Keratinocyte (primary cell): ENCODE results near the gene PRRC1. TPM values are rescaled to one million over a fixed set of nuclear protein-coding genes. Genes with fewer than 3 reads are reported as not detected.

ENCODE experiments used
- DNase-seq: peaks from one replicate; pipeline ENCODE4 v3.0.0-alpha.2; 2011; ENCODE audit warnings: low read depth, missing footprints, low spot score
- FAIRE-seq: peaks from 2 replicates; lab custom pipeline; 2011; peaks lifted over from hg19 to GRCh38; lab: Jason Lieb, UNC
- H2AFZ ChIP-seq: 2 replicates; pipeline ENCODE4 v1.6.0; 2012; ENCODE audit warnings: low read length, control low read depth, inconsistent platforms; ENCODE audit not compliant: control insufficient read depth
- H3K27ac ChIP-seq: 2 replicates; pipeline ENCODE4 v1.5.1; 2011; ENCODE audit warnings: low read length; ENCODE audit not compliant: control insufficient read depth, insufficient read depth
- H3K27me3 ChIP-seq: 3 replicates; pipeline ENCODE4 v1.6.0; 2011; ENCODE audit warnings: low read length; ENCODE audit not compliant: control insufficient read depth, insufficient read depth; ENCODE audit errors: extremely low read depth
- H3K36me3 ChIP-seq, 2 experiments: 2 replicates in 1 of 2; 3 replicates in 1 of 2; pipeline ENCODE4 v1.5.1; 2011; ENCODE audit warnings: low read length in 2 of 2, mild to moderate bottlenecking in 1 of 2; ENCODE audit not compliant: control insufficient read depth in 2 of 2, insufficient read depth in 2 of 2; ENCODE audit errors: extremely low read depth in 1 of 2
- H3K4me1 ChIP-seq: 3 replicates; pipeline ENCODE4 v1.5.1; 2011; ENCODE audit warnings: low read length; ENCODE audit not compliant: control insufficient read depth, insufficient read depth; ENCODE audit errors: extremely low read depth
- H3K4me2 ChIP-seq: 3 replicates; pipeline ENCODE4 v1.6.0; 2011; ENCODE audit warnings: low read depth, low read length; ENCODE audit not compliant: control insufficient read depth, insufficient read depth; ENCODE audit errors: extremely low read depth
- H3K4me3 ChIP-seq, 3 experiments: fragments of 200-600 bp in 1 of 3; sonication (generic) in 1 of 3; 2 replicates in 2 of 3; 3 replicates in 1 of 3; pipeline ENCODE4 v1.5.1; 2011 to 2016; ENCODE audit warnings: low read length in 3 of 3, mild to moderate bottlenecking in 3 of 3, control low read depth in 2 of 3, inconsistent platforms in 1 of 3, low read depth in 1 of 3, mixed read lengths in 1 of 3, mixed run types in 1 of 3, moderate library complexity in 1 of 3; ENCODE audit not compliant: control insufficient read depth in 2 of 3, insufficient read depth in 2 of 3; ENCODE audit errors: extremely low read depth in 1 of 3
- H3K79me2 ChIP-seq: 2 replicates; pipeline ENCODE4 v1.6.0; 2012; ENCODE audit warnings: low read length; ENCODE audit not compliant: control insufficient read depth, insufficient read depth
- H3K9ac ChIP-seq: 3 replicates; pipeline ENCODE4 v1.6.0; 2011; ENCODE audit warnings: low read length; ENCODE audit not compliant: control insufficient read depth, insufficient read depth; ENCODE audit errors: extremely low read depth
- H3K9me1 ChIP-seq: 3 replicates; pipeline ENCODE4 v1.6.0; 2011; ENCODE audit warnings: low read length; ENCODE audit not compliant: control insufficient read depth, insufficient read depth; ENCODE audit errors: extremely low read depth
- H3K9me3 ChIP-seq: 2 replicates; pipeline ENCODE4 v1.5.1; 2012; ENCODE audit warnings: low read depth, low read length; ENCODE audit not compliant: control insufficient read depth
- H4K20me1 ChIP-seq: 3 replicates; pipeline ENCODE4 v1.6.0; 2011; ENCODE audit warnings: low read length; ENCODE audit not compliant: control insufficient read depth, insufficient read depth; ENCODE audit errors: extremely low read depth
- EZH2 ChIP-seq: IDR thresholded peaks from one replicate; pipeline ENCODE4 v1.6.1; 2012; ENCODE audit warnings: inconsistent platforms, mild to moderate bottlenecking, low read length, moderate library complexity
- dilution Hi-C: fragments of 300-500 bp; cut with MboI; formaldehyde crosslinking; loops from one replicate; pipeline ENCODE4 v1.7.0; 2020; ENCODE audit warnings: low sequenced_read_pairs; ENCODE audit not compliant: extremely low pct_ligation_motif_present
- polyA plus RNA-seq, 5 experiments: library from polyadenylated mRNA; depleted of rRNA in 3 of 5; stranded (reverse) in 3 of 5; stranded (forward) in 1 of 5; unstranded in 1 of 5; fragments of >200 nt; gene quantifications; 1 replicate in 1 of 5; 2 replicates in 3 of 5; 3 replicates in 1 of 5; pipeline versions ENCODE4 v1.2.1 to v1.2.3, GENCODE V29; 2011 to 2012; ENCODE audit warnings: missing spikeins in 2 of 5, low read depth in 1 of 5, low replicate concordance in 1 of 5
- TF ChIP-seq, protein P1 (sequence below), 3 experiments: IDR thresholded peaks in 1 of 3; conservative IDR thresholded peaks in 1 of 3; optimal IDR thresholded peaks in 1 of 3; 2 replicates in 2 of 3; 3 replicates in 1 of 3; pipeline versions ENCODE3 to v1.5.1; 2011; ENCODE audit warnings: low read length in 3 of 3, mild to moderate bottlenecking in 3 of 3, moderate library complexity in 2 of 3, control low read depth in 1 of 3, inconsistent platforms in 1 of 3; ENCODE audit not compliant: insufficient read depth in 2 of 3; ENCODE audit errors: extremely low read depth in 1 of 3

The PRRC1 gene
- polyA plus RNA-seq, 1 donor (not counting 4 experiments of a cell fraction or from before 2014, with no cell fraction given) = 48.6 TPM

GRCh38 chr5:127505905-127506304 is 11.5 kb upstream of the PRRC1 start:
- no peak for FAIRE-seq

GRCh38 chr5:127506616-127507015 is 10.8 kb upstream of the PRRC1 start:
- no peaks in the 10 kb centered on the region for H3K9me1 ChIP-seq
- H3K4me3 ChIP-seq = no peak overlapping the region
- H2AFZ ChIP-seq = no peak overlapping the region
- H3K27me3 ChIP-seq = no peaks in the 10 kb centered on the region
- no peak overlapping the region for H3K27ac ChIP-seq
- dilution Hi-C loops = no loop called here
- DNase-seq = no peak
- H3K4me2 ChIP-seq = no peak overlapping the region
- H3K9ac ChIP-seq = no peak overlapping the region
- H3K36me3 ChIP-seq = no peaks in the 10 kb centered on the region
- H3K4me1 ChIP-seq = no peaks in the 10 kb centered on the region
- H4K20me1 ChIP-seq = no peaks in the 10 kb centered on the region
- H3K79me2 ChIP-seq = no peaks in the 10 kb centered on the region
- FAIRE-seq = no peak
- no peaks in the 10 kb centered on the region for H3K9me3 ChIP-seq
- TF ChIP-seq EZH2 = no peak
- TF ChIP-seq, protein P1, sequence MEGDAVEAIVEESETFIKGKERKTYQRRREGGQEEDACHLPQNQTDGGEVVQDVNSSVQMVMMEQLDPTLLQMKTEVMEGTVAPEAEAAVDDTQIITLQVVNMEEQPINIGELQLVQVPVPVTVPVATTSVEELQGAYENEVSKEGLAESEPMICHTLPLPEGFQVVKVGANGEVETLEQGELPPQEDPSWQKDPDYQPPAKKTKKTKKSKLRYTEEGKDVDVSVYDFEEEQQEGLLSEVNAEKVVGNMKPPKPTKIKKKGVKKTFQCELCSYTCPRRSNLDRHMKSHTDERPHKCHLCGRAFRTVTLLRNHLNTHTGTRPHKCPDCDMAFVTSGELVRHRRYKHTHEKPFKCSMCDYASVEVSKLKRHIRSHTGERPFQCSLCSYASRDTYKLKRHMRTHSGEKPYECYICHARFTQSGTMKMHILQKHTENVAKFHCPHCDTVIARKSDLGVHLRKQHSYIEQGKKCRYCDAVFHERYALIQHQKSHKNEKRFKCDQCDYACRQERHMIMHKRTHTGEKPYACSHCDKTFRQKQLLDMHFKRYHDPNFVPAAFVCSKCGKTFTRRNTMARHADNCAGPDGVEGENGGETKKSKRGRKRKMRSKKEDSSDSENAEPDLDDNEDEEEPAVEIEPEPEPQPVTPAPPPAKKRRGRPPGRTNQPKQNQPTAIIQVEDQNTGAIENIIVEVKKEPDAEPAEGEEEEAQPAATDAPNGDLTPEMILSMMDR (optimal IDR thresholded peaks at IDR 0.05 in 1 of 3, IDR thresholded peaks at IDR 0.05 in 1 of 3, conservative IDR thresholded peaks at IDR 0.05 in 1 of 3; ENCODE audit: extremely low read depth in 1 of 3, insufficient read depth in 2 of 3, low read length in 3 of 3) = no peak

More at GRCh38 chr5:127505905-127506304, 11.5 kb upstream of the PRRC1 start:
- Histone ChIP-seq H3K4me2 (no peak overlapping the region), H2AFZ (no peak overlapping the region), H3K9me3 (no peaks in the 10 kb centered on the region), H3K79me2 (no peaks in the 10 kb centered on the region), H3K36me3 (no peaks in the 10 kb centered on the region), H3K4me3 (no peak overlapping the region), H3K9me1 (no peaks in the 10 kb centered on the region), H3K27ac (no peak overlapping the region), H4K20me1 (no peaks in the 10 kb centered on the region), H3K4me1 (no peaks in the 10 kb centered on the region), H3K27me3 (no peaks in the 10 kb centered on the region), H3K9ac (no peak overlapping the region)
- no peak for TF ChIP-seq EZH2
- TF ChIP-seq, protein P1 (optimal IDR thresholded peaks at IDR 0.05 in 1 of 3, IDR thresholded peaks at IDR 0.05 in 1 of 3, conservative IDR thresholded peaks at IDR 0.05 in 1 of 3; ENCODE audit: extremely low read depth in 1 of 3, insufficient read depth in 2 of 3, low read length in 3 of 3) = no peak
- no peak for DNase-seq
- dilution Hi-C loops = no loop called here
